ENCODE results near the gene LYSMD1. TPM values are rescaled to one million over a fixed set of nuclear protein-coding genes. Genes with fewer than 3 reads are reported as not detected.

LYSMD1 gene
- total RNA-seq, 1 experiment from 2014 or later: 6.3 TPM

DNA sequence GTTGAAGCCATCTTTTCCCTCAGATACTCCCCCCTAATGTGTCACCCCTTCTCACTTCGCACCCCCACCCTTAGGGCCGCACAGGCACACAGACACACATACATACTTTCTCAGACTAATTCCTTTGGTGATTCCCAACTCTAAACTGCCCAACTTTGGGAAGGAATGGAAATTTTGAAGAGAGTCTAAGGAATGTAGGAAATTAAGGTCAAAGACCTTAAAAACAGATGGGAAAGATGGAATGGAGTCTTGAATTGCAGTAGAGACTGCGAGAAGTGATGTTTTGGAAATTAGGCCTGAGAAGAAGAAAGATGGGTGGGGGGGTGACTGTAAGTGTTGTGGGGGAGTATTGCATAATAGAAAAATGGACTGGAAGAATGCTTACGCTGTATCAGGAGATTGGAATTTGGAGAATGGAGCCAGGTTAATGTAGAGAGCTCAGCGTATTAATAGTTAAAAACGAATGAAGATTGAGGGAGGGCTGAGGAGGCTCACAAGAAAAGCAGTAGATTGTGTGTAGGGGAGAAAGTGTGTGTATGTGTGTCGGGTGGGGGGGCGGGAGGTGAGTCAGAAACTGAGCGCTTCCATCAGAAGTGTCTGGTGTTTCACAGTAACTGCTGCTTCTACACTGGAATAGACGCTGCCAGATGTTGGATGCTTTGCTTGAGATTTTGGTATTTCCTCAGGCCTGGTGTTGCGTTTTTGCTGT, 34.3 kb upstream of the LYSMD1 start:
- no peak for TF ChIP-seq EZH2 (IDR thresholded peaks at IDR 0.05; ENCODE audit: low read length, unreplicated experiment)
- no peak for TF ChIP-seq EZH2phosphoT487 (IDR thresholded peaks at IDR 0.05; ENCODE audit: borderline replicate concordance, low read length)
- TF ChIP-seq, protein P1, sequence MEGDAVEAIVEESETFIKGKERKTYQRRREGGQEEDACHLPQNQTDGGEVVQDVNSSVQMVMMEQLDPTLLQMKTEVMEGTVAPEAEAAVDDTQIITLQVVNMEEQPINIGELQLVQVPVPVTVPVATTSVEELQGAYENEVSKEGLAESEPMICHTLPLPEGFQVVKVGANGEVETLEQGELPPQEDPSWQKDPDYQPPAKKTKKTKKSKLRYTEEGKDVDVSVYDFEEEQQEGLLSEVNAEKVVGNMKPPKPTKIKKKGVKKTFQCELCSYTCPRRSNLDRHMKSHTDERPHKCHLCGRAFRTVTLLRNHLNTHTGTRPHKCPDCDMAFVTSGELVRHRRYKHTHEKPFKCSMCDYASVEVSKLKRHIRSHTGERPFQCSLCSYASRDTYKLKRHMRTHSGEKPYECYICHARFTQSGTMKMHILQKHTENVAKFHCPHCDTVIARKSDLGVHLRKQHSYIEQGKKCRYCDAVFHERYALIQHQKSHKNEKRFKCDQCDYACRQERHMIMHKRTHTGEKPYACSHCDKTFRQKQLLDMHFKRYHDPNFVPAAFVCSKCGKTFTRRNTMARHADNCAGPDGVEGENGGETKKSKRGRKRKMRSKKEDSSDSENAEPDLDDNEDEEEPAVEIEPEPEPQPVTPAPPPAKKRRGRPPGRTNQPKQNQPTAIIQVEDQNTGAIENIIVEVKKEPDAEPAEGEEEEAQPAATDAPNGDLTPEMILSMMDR (conservative IDR thresholded peaks at IDR 0.05; ENCODE audit: low read depth, low read length): no peak
- peak overlapping the region; percentile 89 for H3K4me2 ChIP-seq (ENCODE audit: low read length)
- POLR2A ChIA-PET (ENCODE audit: unreplicated experiment): interaction anchor here (0.5 to 0.7 kb wide), 2 partner anchors 14 to 81 kb away, joined by 4 to 7 read pairs; no protein-coding TSS in a partner anchor

DNA sequence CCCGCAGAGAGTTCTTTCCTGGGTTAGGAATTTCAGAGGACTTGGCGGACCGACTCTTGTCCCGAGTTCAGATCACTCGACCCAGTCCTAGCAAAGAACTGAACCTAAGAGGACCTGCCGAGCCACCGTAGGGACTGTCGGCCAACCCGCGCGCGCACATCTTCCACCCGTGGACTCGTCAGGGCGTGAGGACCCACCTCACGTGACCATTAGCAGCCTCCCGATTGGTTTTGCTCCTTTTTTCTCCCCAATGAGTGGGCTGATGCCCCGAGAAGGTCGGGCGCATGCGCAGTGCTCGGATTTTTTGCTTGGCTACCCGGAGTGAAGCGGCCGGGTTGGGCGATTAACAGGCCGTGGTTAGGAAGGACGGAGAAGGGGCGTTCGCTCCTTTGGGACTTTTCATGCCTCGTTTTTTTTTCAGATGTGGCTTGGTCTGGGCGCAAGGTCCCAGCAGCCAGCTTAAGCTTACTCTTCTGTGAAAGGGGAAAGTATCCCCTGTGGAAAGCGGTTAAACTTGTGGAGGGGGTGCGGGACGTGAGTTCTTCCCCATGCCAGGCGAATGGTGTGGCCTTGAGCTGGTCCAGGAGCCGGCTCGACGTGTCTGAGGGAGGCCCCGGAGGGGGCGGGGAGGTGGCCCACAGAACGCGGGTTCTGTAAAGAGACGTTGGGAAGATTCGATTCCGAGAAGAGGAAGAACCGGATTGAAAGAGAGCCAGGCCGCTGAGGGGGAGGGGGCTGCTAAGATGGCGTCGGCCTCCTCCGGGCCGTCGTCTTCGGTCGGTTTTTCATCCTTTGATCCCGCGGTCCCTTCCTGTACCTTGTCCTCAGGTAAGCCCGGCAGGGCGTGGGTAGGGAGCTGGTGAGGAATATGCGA, 32.8 kb upstream of the LYSMD1 start, which contains the start of gene PIP5K1A:
Gene PIP5K1A (plus strand): TSS at position 299 of the 874 bp plus-strand sequence. CDS start 445 bp downstream, at position 744.
- intact Hi-C loops (cut with micrococcal nuclease): loop anchor here (5.0 to 10.0 kb wide), 2 partner anchors 129 to 346 kb away; partner anchors contain the start of genes PI4KB and TUFT1
- CTCF ChIA-PET: no interaction called here
- peak; percentile 64 for ATAC-seq

More for the DNA sequence above, 34.3 kb upstream of the LYSMD1 start:
- BruUV-seq (replicated peaks): no TSS peak
- peak; percentile 86 for DNase-seq
- peaks cover 69% of the 10 kb centered on the region for H3K79me2 ChIP-seq (ENCODE audit: low read length)
- peaks cover 31% of the 10 kb centered on the region for H3K4me1 ChIP-seq (ENCODE audit: insufficient read depth, low read length)
- H3K4me3 ChIP-seq (ENCODE audit: low read length): peak overlapping the region; percentile 96
- no peaks in the 10 kb centered on the region for H3K27me3 ChIP-seq (ENCODE audit: low read length)
- no peaks in the 10 kb centered on the region for H3K9me2 ChIP-seq (replicated peaks; ENCODE audit: low read length)
- peaks cover 18% of the 10 kb centered on the region for H3K36me3 ChIP-seq (ENCODE audit: low read depth, low read length)
- peak overlapping the region; percentile 83 for H3K27ac ChIP-seq (ENCODE audit: low read length)
- CTCF ChIA-PET: no interaction called here
- peaks cover 4% of the 10 kb centered on the region for H3F3A ChIP-seq (ENCODE audit: low read length, unreplicated experiment)
- H4K20me1 ChIP-seq (ENCODE audit: low read length): peaks cover 28% of the 10 kb centered on the region
- H2AFZ ChIP-seq (ENCODE audit: low read length): no peak overlapping the region
- intact Hi-C loops (cut with micrococcal nuclease): loop anchor here (5.0 to 10.0 kb wide), 2 partner anchors 127 to 345 kb away; partner anchors contain the start of genes PI4KB and TUFT1
- no peaks in the 10 kb centered on the region for H3K9me3 ChIP-seq (ENCODE audit: low read length)
- peak overlapping the region; percentile 93 for H3K9ac ChIP-seq (ENCODE audit: low read length)
- ATAC-seq: no peak; the same call in 1 of the 2 replicates

More for the DNA sequence above, 32.8 kb upstream of the LYSMD1 start, which contains the start of gene PIP5K1A:
- no peaks in the 10 kb centered on the region for H3K27me3 ChIP-seq (ENCODE audit: low read length)
- peaks cover 14% of the 10 kb centered on the region for H3K36me3 ChIP-seq (ENCODE audit: low read depth, low read length)
- H3F3A ChIP-seq (ENCODE audit: low read length, unreplicated experiment): peaks cover 8% of the 10 kb centered on the region
- peak within 1 kb of the TSS; percentile 83 for H3K27ac ChIP-seq (ENCODE audit: low read length)
- H2AFZ ChIP-seq (ENCODE audit: low read length): peak within 1 kb of the TSS; percentile 84
- H3K4me3 ChIP-seq (ENCODE audit: low read length): peak within 1 kb of the TSS; percentile 96
- H3K9ac ChIP-seq (ENCODE audit: low read length): peak within 1 kb of the TSS; percentile 93
- no peaks in the 10 kb centered on the region for H3K9me2 ChIP-seq (replicated peaks; ENCODE audit: low read length)
- peak; percentile 99 for DNase-seq
- TF ChIP-seq, protein P1 (conservative IDR thresholded peaks at IDR 0.05; ENCODE audit: low read depth, low read length): no peak
- TF ChIP-seq EZH2phosphoT487 (IDR thresholded peaks at IDR 0.05; ENCODE audit: borderline replicate concordance, low read length): no peak
- no peak for TF ChIP-seq EZH2 (IDR thresholded peaks at IDR 0.05; ENCODE audit: low read length, unreplicated experiment)
- peaks cover 37% of the 10 kb centered on the region for H3K4me1 ChIP-seq (ENCODE audit: insufficient read depth, low read length)
- H3K79me2 ChIP-seq (ENCODE audit: low read length): peaks cover 66% of the 10 kb centered on the region
- POLR2A ChIA-PET (ENCODE audit: unreplicated experiment): interaction anchor here (0.7 kb wide), 2 partner anchors 9 to 296 kb away, joined by 3 read pairs; no protein-coding TSS in a partner anchor
- BruUV-seq (replicated peaks): TSS peak; percentile 58
- peaks cover 21% of the 10 kb centered on the region for H4K20me1 ChIP-seq (ENCODE audit: low read length)
- H3K4me2 ChIP-seq (ENCODE audit: low read length): peak within 1 kb of the TSS; percentile 89
- no peaks in the 10 kb centered on the region for H3K9me3 ChIP-seq (ENCODE audit: low read length)
